Muscle of leg (tissue), 11 donors: ENCODE data around the gene H6PD. TPM values are rescaled to one million over a fixed set of nuclear protein-coding genes. Genes with fewer than 3 reads are reported as not detected.

Experiments used
- DNase-seq: peaks from one replicate; pipeline ENCODE4 v3.0.0; 2013
- H3K27ac ChIP-seq: one replicate; pipeline ENCODE4 v1.5.1; 2013; ENCODE audit warnings: mild to moderate bottlenecking, low read length, control low read depth
- H3K27me3 ChIP-seq: one replicate; pipeline ENCODE4 v1.6.1; 2013; ENCODE audit warnings: low read length; ENCODE audit not compliant: control insufficient read depth, insufficient read depth
- H3K36me3 ChIP-seq: one replicate; pipeline ENCODE4 v1.6.1; 2013; ENCODE audit warnings: low read length; ENCODE audit not compliant: control insufficient read depth, insufficient read depth
- H3K4me1 ChIP-seq: one replicate; pipeline ENCODE4 v1.6.1; 2013; ENCODE audit warnings: low read length; ENCODE audit not compliant: control insufficient read depth, insufficient read depth
- H3K4me3 ChIP-seq: one replicate; pipeline ENCODE4 v1.5.1; 2013; ENCODE audit warnings: low read length, control low read depth
- H3K9me3 ChIP-seq: replicated peaks from 2 replicates; pipeline ENCODE4 v1.6.1; 2013; ENCODE audit warnings: low read depth, low read length; ENCODE audit not compliant: control insufficient read depth
- WGBS: methylation state at CpG from one replicate; pipeline ENCODE4 v1.1.5; 2013; ENCODE audit warnings: missing lambda C conversion rate; ENCODE audit not compliant: insufficient coverage; 5-methylcytosine and 5-hydroxymethylcytosine counted together
- polyA plus RNA-seq, 8 donors: library from polyadenylated mRNA; unstranded; fragments of 120-200 nt; gene quantifications; one replicate each; pipeline versions ENCODE4 v1.2.1 to v1.2.3, GENCODE V29; 2013; ENCODE audit warnings: inconsistent platforms in 1 of 8, low replicate concordance in 1 of 8; ENCODE audit not compliant: insufficient read length in 8 of 8, insufficient read depth in 1 of 8
- total RNA-seq: library from RNA; stranded (reverse); fragments of 120-200 nt; gene quantifications from one replicate; pipeline ENCODE4 v1.2.4, GENCODE V29; 2013

H6PD gene
- total and polyA plus RNA-seq, 9 donors, result 24.1 to 49.1 (median 36.5) TPM

- no peaks in the 10 kb centered on the region for H3K36me3 ChIP-seq
- peaks cover 24% of the 10 kb centered on the region for H3K4me1 ChIP-seq
- H3K9me3 ChIP-seq, result peaks cover 22% of the 10 kb centered on the region
- H3K27me3 ChIP-seq, result peaks cover 11% of the 10 kb centered on the region
- no peak overlapping the region for H3K4me3 ChIP-seq
- H3K27ac ChIP-seq, result no peak overlapping the region
- no peak for DNase-seq
- 100% methylated on average over 2 of the region's 2 CpGs for WGBS
Measured at GRCh38 chr1:9284061-9284460, 49.5 kb downstream of the H6PD start.

- Histone ChIP-seq H3K4me1 (peaks cover 9% of the 10 kb centered on the region), H3K36me3 (no peaks in the 10 kb centered on the region), H3K9me3 (peaks cover 23% of the 10 kb centered on the region), H3K4me3 (no peak overlapping the region), H3K27me3 (peaks cover 7% of the 10 kb centered on the region), H3K27ac (no peak overlapping the region)
- 81% methylated on average over 4 of the region's 6 CpGs for WGBS
- DNase-seq, result no peak
Measured at GRCh38 chr1:9286556-9286955, 52.0 kb downstream of the H6PD start.

GRCh38 chr1:9289090-9289534 is 54.5 kb downstream of the H6PD start:
- peak; percentile 57 for DNase-seq
- 60% methylated on average over 1 of the region's 6 CpGs for WGBS
- Histone ChIP-seq H3K4me1 (peaks cover 14% of the 10 kb centered on the region), H3K27ac (no peak overlapping the region), H3K36me3 (no peaks in the 10 kb centered on the region), H3K9me3 (peaks cover 23% of the 10 kb centered on the region), H3K27me3 (peaks cover 13% of the 10 kb centered on the region), H3K4me3 (no peak overlapping the region)

GRCh38 chr1:9289711-9290485 is 55.3 kb downstream of the H6PD start:
- DNase-seq, result peak; percentile 55
- Histone ChIP-seq H3K9me3 (peaks cover 17% of the 10 kb centered on the region), H3K36me3 (no peaks in the 10 kb centered on the region), H3K27ac (no peak overlapping the region), H3K4me3 (no peak overlapping the region), H3K27me3 (peaks cover 21% of the 10 kb centered on the region), H3K4me1 (peaks cover 21% of the 10 kb centered on the region)
- 33% methylated on average over 3 of the region's 5 CpGs for WGBS

GRCh38 chr1:9291914-9292360 is 57.4 kb downstream of the H6PD start:
- H3K9me3 ChIP-seq, result peaks cover 15% of the 10 kb centered on the region
- peaks cover 31% of the 10 kb centered on the region for H3K4me1 ChIP-seq
- peak overlapping the region; percentile 94 for H3K27ac ChIP-seq
- H3K4me3 ChIP-seq, result peak overlapping the region; percentile 57
- peaks cover 31% of the 10 kb centered on the region for H3K27me3 ChIP-seq
- no peaks in the 10 kb centered on the region for H3K36me3 ChIP-seq
- peak; percentile 93 for DNase-seq
- WGBS, result under 1% methylated on average over 8 of the region's 13 CpGs

- WGBS, result under 1% methylated on average over 112 of the region's 119 CpGs
- Histone ChIP-seq H3K4me3 (peak within 1 kb of the TSS; percentile 57), H3K27ac (peak within 1 kb of the TSS; percentile 94), H3K36me3 (no peaks in the 10 kb centered on the region), H3K27me3 (peaks cover 29% of the 10 kb centered on the region), H3K4me1 (peaks cover 31% of the 10 kb centered on the region), H3K9me3 (peaks cover 12% of the 10 kb centered on the region)
- DNase-seq, result peak; percentile 93
Measured at GRCh38 chr1:9292361-9293240, 58.0 kb downstream of the H6PD start, which contains the start of gene SPSB1. TSS of gene SPSB1 (plus strand) at chr1:9292894. CDS start at chr1:9355892, 62,998 bp downstream.

GRCh38 chr1:9293241-9293532 is 58.6 kb downstream of the H6PD start:
- H3K9me3 ChIP-seq, result peaks cover 8% of the 10 kb centered on the region
- no peak for DNase-seq
- H3K4me3 ChIP-seq, result peak overlapping the region; percentile 48
- peak overlapping the region; percentile 35 for H3K27ac ChIP-seq
- H3K4me1 ChIP-seq, result peaks cover 31% of the 10 kb centered on the region
- peaks cover 29% of the 10 kb centered on the region for H3K27me3 ChIP-seq
- H3K36me3 ChIP-seq, result no peaks in the 10 kb centered on the region
- WGBS, result 0% methylated on average over 41 of the region's 43 CpGs

GRCh38 chr1:9293533-9294404 is 59.2 kb downstream of the H6PD start:
- WGBS, result 5% methylated on average over 32 of the region's 41 CpGs
- peak overlapping the region; percentile 35 for H3K27ac ChIP-seq
- DNase-seq, result peak; percentile 54

GRCh38 chr1:9294405-9294773 is 59.8 kb downstream of the H6PD start:
- Histone ChIP-seq H3K27me3 (peaks cover 29% of the 10 kb centered on the region), H3K9me3 (no peaks in the 10 kb centered on the region), H3K4me3 (peak overlapping the region; percentile 48), H3K36me3 (no peaks in the 10 kb centered on the region), H3K27ac (peak overlapping the region; percentile 71), H3K4me1 (peaks cover 31% of the 10 kb centered on the region)
- 0% methylated on average over 1 of the region's 6 CpGs for WGBS
- DNase-seq, result peak; percentile 56

More at GRCh38 chr1:9293533-9294404, 59.2 kb downstream of the H6PD start:
- no peaks in the 10 kb centered on the region for H3K36me3 ChIP-seq
- H3K4me3 ChIP-seq, result peak overlapping the region; percentile 48
- peaks cover 29% of the 10 kb centered on the region for H3K27me3 ChIP-seq
- peaks cover 31% of the 10 kb centered on the region for H3K4me1 ChIP-seq
- peaks cover 4% of the 10 kb centered on the region for H3K9me3 ChIP-seq
